ENCODE data around the gene NFIB.

NFIB gene

DNA sequence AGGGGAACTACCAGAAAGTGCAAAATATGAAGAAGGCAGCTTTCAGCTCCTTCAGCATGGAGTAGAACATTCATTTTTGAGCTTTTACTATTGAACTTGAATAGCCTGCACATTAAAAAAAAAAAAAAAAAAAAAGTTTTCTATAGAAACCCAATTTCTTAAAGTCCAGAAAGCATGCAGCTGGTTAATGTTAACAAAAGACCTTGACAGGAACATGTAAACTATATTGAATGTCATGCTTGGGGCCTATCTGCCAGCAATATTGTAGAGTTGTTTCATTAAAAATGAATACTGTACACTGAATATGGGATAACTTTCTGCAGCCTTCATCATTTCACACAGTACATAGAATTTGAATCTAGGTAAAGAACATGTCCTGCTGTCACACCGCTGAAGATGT lies 230.6 kb downstream of the NFIB start:
- TF ChIP-seq YY1 (IDR thresholded peaks at IDR 0.05; ENCODE audit: insufficient read depth, insufficient read length) (no peak), ZNF274 (IDR thresholded peaks at IDR 0.05; ENCODE audit: low read depth, low read length) (no peak), SUZ12 (IDR thresholded peaks at IDR 0.05; ENCODE audit: extremely low read depth, insufficient read depth, insufficient read length) (no peak)
- H3K36me3 ChIP-seq (ENCODE audit: insufficient read depth, insufficient read length, low read length): no peaks in the 10 kb centered on the region
- no peaks in the 10 kb centered on the region for H3K27me3 ChIP-seq (ENCODE audit: insufficient read depth, insufficient read length)
- no peak overlapping the region for H3K4me3 ChIP-seq (ENCODE audit: insufficient read length, low read depth)
- H3K9me3 ChIP-seq (ENCODE audit: insufficient read depth, low read length): no peaks in the 10 kb centered on the region
- no peak overlapping the region for H3K9ac ChIP-seq (ENCODE audit: insufficient read length, low read depth)
- DNase-seq (ENCODE audit: low read depth, low spot score): no peak
- no peaks in the 10 kb centered on the region for H3K4me1 ChIP-seq (ENCODE audit: insufficient read depth, insufficient read length)

GRCh38 chr9:14082732-14083131 lies 231.2 kb downstream of the NFIB start:
- no peak for DNase-seq (ENCODE audit: low read depth, low spot score)
- H3K4me3 ChIP-seq (ENCODE audit: insufficient read length, low read depth): no peak overlapping the region
- no peak for TF ChIP-seq SUZ12 (IDR thresholded peaks at IDR 0.05; ENCODE audit: extremely low read depth, insufficient read depth, insufficient read length)
- no peak for TF ChIP-seq ZNF274 (IDR thresholded peaks at IDR 0.05; ENCODE audit: low read depth, low read length)
- TF ChIP-seq YY1 (IDR thresholded peaks at IDR 0.05; ENCODE audit: insufficient read depth, insufficient read length): no peak
- H3K27me3 ChIP-seq (ENCODE audit: insufficient read depth, insufficient read length): no peaks in the 10 kb centered on the region
- no peaks in the 10 kb centered on the region for H3K4me1 ChIP-seq (ENCODE audit: insufficient read depth, insufficient read length)
- no peaks in the 10 kb centered on the region for H3K36me3 ChIP-seq (ENCODE audit: insufficient read depth, insufficient read length, low read length)
- no peak overlapping the region for H3K9ac ChIP-seq (ENCODE audit: insufficient read length, low read depth)
- no peaks in the 10 kb centered on the region for H3K9me3 ChIP-seq (ENCODE audit: insufficient read depth, low read length)

- no peak for DNase-seq (ENCODE audit: low read depth, low spot score)
- no peaks in the 10 kb centered on the region for H3K9me3 ChIP-seq (ENCODE audit: insufficient read depth, low read length)
- TF ChIP-seq YY1 (IDR thresholded peaks at IDR 0.05; ENCODE audit: insufficient read depth, insufficient read length) (no peak), SUZ12 (IDR thresholded peaks at IDR 0.05; ENCODE audit: extremely low read depth, insufficient read depth, insufficient read length) (no peak), ZNF274 (IDR thresholded peaks at IDR 0.05; ENCODE audit: low read depth, low read length) (no peak)
- no peaks in the 10 kb centered on the region for H3K27me3 ChIP-seq (ENCODE audit: insufficient read depth, insufficient read length)
- H3K9ac ChIP-seq (ENCODE audit: insufficient read length, low read depth): no peak overlapping the region
- no peak overlapping the region for H3K4me3 ChIP-seq (ENCODE audit: insufficient read length, low read depth)
- H3K4me1 ChIP-seq (ENCODE audit: insufficient read depth, insufficient read length): no peaks in the 10 kb centered on the region
- H3K36me3 ChIP-seq (ENCODE audit: insufficient read depth, insufficient read length, low read length): no peaks in the 10 kb centered on the region
These were observed 232.2 kb downstream of the NFIB start for GRCh38 chr9:14081745-14082144.

- no peaks in the 10 kb centered on the region for H3K9me3 ChIP-seq (ENCODE audit: insufficient read depth, low read length)
- TF ChIP-seq YY1 (IDR thresholded peaks at IDR 0.05; ENCODE audit: insufficient read depth, insufficient read length) (no peak), SUZ12 (IDR thresholded peaks at IDR 0.05; ENCODE audit: extremely low read depth, insufficient read depth, insufficient read length) (no peak), ZNF274 (IDR thresholded peaks at IDR 0.05; ENCODE audit: low read depth, low read length) (no peak)
- no peak overlapping the region for H3K4me3 ChIP-seq (ENCODE audit: insufficient read length, low read depth)
- no peak for DNase-seq (ENCODE audit: low read depth, low spot score)
- H3K36me3 ChIP-seq (ENCODE audit: insufficient read depth, insufficient read length, low read length): no peaks in the 10 kb centered on the region
- H3K27me3 ChIP-seq (ENCODE audit: insufficient read depth, insufficient read length): no peaks in the 10 kb centered on the region
- no peaks in the 10 kb centered on the region for H3K4me1 ChIP-seq (ENCODE audit: insufficient read depth, insufficient read length)
- no peak overlapping the region for H3K9ac ChIP-seq (ENCODE audit: insufficient read length, low read depth)
These were observed 232.9 kb downstream of the NFIB start for GRCh38 chr9:14080959-14081542.

GRCh38 chr9:14079440-14079839 lies 234.5 kb downstream of the NFIB start:
- no peaks in the 10 kb centered on the region for H3K9me3 ChIP-seq (ENCODE audit: insufficient read depth, low read length)
- DNase-seq (ENCODE audit: low read depth, low spot score): no peak
- H3K27me3 ChIP-seq (ENCODE audit: insufficient read depth, insufficient read length): no peaks in the 10 kb centered on the region
- H3K4me3 ChIP-seq (ENCODE audit: insufficient read length, low read depth): no peak overlapping the region
- H3K9ac ChIP-seq (ENCODE audit: insufficient read length, low read depth): no peak overlapping the region
- H3K36me3 ChIP-seq (ENCODE audit: insufficient read depth, insufficient read length, low read length): no peaks in the 10 kb centered on the region
- H3K4me1 ChIP-seq (ENCODE audit: insufficient read depth, insufficient read length): no peaks in the 10 kb centered on the region
- TF ChIP-seq ZNF274 (IDR thresholded peaks at IDR 0.05; ENCODE audit: low read depth, low read length) (no peak), SUZ12 (IDR thresholded peaks at IDR 0.05; ENCODE audit: extremely low read depth, insufficient read depth, insufficient read length) (no peak), YY1 (IDR thresholded peaks at IDR 0.05; ENCODE audit: insufficient read depth, insufficient read length) (no peak)

DNA sequence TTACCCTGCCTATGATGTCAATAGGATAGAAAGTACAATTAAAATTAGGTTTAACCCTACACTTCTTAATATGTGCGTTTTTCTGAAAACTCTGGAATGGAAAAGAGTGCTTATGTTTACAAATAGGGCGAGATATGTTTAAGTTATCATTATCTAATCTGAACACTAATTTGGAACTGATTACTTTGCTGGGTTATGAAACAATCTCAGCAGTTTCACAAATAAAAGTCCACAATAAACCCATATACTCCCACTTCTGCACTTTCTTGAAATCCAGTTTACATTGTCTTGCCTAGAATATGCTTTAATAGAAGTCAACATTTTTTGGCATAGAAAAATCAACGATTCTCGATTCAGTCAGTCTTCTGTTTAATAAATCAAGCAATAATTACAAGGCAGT lies 236.3 kb downstream of the NFIB start:
- Histone ChIP-seq H3K9ac (ENCODE audit: insufficient read length, low read depth) (no peak overlapping the region), H3K9me3 (ENCODE audit: insufficient read depth, low read length) (no peaks in the 10 kb centered on the region), H3K36me3 (ENCODE audit: insufficient read depth, insufficient read length, low read length) (no peaks in the 10 kb centered on the region), H3K4me1 (ENCODE audit: insufficient read depth, insufficient read length) (no peaks in the 10 kb centered on the region), H3K27me3 (ENCODE audit: insufficient read depth, insufficient read length) (no peaks in the 10 kb centered on the region), H3K4me3 (ENCODE audit: insufficient read length, low read depth) (no peak overlapping the region)
- TF ChIP-seq SUZ12 (IDR thresholded peaks at IDR 0.05; ENCODE audit: extremely low read depth, insufficient read depth, insufficient read length) (no peak), ZNF274 (IDR thresholded peaks at IDR 0.05; ENCODE audit: low read depth, low read length) (no peak), YY1 (IDR thresholded peaks at IDR 0.05; ENCODE audit: insufficient read depth, insufficient read length) (no peak)
- no peak for DNase-seq (ENCODE audit: low read depth, low spot score)

DNA sequence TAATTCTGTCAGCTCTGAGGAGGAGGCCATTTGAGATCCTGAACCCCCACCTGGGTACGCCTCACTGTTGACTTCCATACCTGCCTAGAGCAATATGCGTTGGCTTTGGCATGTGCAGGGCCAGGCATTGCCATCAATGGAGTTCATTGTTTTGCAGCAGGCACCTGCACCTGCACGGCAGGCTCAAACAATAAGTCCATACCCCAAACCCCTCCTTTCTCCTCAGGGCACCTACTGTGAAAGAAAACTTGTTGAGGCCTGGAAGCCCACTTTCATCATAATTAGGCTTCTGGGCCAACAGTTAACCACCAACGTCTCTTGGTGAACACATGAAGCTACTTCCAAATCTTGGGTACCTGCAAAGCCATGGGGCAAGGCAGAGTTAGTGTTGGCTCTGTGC lies 238.7 kb downstream of the NFIB start:
- no peaks in the 10 kb centered on the region for H3K27me3 ChIP-seq (ENCODE audit: insufficient read depth, insufficient read length)
- H3K9ac ChIP-seq (ENCODE audit: insufficient read length, low read depth): no peak overlapping the region
- no peaks in the 10 kb centered on the region for H3K4me1 ChIP-seq (ENCODE audit: insufficient read depth, insufficient read length)
- H3K9me3 ChIP-seq (ENCODE audit: insufficient read depth, low read length): no peaks in the 10 kb centered on the region
- DNase-seq (ENCODE audit: low read depth, low spot score): no peak
- TF ChIP-seq ZNF274 (IDR thresholded peaks at IDR 0.05; ENCODE audit: low read depth, low read length) (no peak), SUZ12 (IDR thresholded peaks at IDR 0.05; ENCODE audit: extremely low read depth, insufficient read depth, insufficient read length) (no peak), YY1 (IDR thresholded peaks at IDR 0.05; ENCODE audit: insufficient read depth, insufficient read length) (no peak)
- H3K36me3 ChIP-seq (ENCODE audit: insufficient read depth, insufficient read length, low read length): no peaks in the 10 kb centered on the region
- no peak overlapping the region for H3K4me3 ChIP-seq (ENCODE audit: insufficient read length, low read depth)

Measured in NT2/D1 (cell line).